NCI-H2171 (cell line): ENCODE data around the gene CCDC141.
"Not testable (repeated sequence)": the region's sequence is repeated elsewhere in the genome, so short reads cannot be mapped to it uniquely, and the experiment has no call there.

Experiments
- DNase-seq: peaks from one replicate; lab custom pipeline; 2025; lab: John Stamatoyannopoulos, UW

CCDC141 gene

GRCh38 chr2:179049546-179050311, at the start of gene CCDC141:
Gene CCDC141 (minus strand): TSS chr2:179050137. CDS start chr2:179049941, 196 bp downstream.
- DNase-seq, result no peak

- no peak for DNase-seq
These were observed 48.2 kb upstream of the CCDC141 start for GRCh38 chr2:179098080-179098689.

- DNase-seq, result no peak
These were observed 47.2 kb upstream of the CCDC141 start for GRCh38 chr2:179097131-179097530.

DNA sequence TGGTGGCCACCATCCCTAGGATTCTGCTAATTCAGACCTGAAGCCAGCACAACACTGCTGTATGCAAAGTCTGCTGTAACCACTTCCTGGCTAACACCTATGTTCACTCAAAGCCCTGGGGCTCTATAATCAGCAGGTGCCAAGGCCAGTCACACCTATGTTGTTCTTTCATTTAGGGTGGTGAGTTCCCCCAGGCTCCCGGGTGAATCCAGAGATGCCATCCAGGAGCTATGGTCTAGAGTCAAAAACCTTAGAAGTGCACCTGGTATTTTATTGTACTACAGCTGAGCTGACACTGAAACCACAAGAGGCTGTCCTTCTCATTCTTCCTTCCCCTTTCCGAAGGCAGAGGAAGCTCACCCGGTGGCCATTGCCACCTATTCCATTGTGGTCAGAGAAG, 46.2 kb upstream of the CCDC141 start:
- DNase-seq, result no peak

GRCh38 chr2:179092912-179093311, 43.0 kb upstream of the CCDC141 start:
- DNase-seq, result not testable (repeated sequence)

DNA sequence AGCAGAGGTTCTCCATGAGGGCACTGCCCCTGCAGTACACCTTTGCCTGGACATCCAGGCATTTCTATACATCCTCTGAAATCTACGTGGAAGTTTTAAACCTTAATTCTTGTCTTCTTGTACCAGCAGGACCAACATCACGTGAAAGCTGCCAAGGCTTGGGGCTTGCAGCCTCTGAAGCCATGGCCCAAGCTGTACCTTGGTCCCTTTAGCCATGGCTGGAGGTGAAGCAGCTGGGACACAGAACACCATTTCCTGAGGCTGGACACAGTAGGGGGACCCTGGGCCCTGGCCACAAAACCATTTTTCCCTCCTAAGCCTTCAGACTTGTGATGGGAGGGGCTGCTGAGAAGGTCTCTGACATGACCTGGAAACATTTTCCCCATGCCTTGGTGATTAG, 32.8 kb upstream of the CCDC141 start:
- DNase-seq, result no peak

GRCh38 chr2:179081954-179082353, 32.0 kb upstream of the CCDC141 start:
- DNase-seq, result no peak

- no peak for DNase-seq
These were observed 22.6 kb upstream of the CCDC141 start for GRCh38 chr2:179072527-179072926.

DNA sequence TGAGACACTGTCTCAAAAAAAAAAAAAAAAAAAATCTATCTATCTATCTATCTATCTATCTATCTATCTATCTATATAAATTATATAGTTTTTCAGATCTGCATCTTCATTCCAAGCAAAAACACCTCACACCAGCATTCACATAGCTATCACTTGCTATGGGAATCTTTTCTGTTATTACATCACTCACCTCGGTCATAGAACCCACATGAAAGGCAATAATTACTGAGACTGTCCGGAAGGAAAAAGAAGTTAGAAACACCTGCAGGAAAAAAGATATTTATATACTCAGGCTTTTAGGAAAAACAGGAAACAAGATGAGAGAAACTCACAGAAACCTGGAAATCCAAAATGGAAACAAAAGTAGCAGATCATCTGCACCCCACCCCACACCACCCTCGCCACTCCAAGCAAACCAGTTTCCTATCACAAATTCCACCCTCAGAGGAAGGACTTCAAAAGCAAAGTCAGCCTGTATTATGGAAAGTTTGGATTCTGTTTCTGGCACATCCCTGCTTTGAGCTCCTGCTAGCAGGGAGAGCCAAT, 21.9 kb upstream of the CCDC141 start:
- DNase-seq, result no peak

DNA sequence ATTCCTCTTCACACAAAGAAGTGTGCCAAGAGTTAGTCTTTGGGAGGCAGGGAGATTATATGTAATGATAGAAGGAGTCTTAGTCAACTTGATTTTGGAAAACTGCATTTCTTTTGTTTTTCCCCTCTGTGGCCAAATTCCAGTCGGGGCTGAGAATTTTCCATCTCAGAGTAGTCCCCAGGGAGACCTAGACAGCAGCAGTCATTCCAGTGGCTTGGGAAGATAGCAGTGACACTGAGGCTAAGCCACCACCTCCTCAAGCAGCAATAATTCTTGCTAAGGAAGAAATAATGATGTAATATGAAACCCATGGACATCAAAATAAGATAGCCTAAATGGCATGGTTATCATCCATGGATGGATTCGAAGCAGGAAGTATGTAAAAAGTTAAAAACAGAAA, 21.0 kb upstream of the CCDC141 start:
- no peak for DNase-seq

GRCh38 chr2:179069685-179070084, 19.7 kb upstream of the CCDC141 start:
- no peak for DNase-seq

DNA sequence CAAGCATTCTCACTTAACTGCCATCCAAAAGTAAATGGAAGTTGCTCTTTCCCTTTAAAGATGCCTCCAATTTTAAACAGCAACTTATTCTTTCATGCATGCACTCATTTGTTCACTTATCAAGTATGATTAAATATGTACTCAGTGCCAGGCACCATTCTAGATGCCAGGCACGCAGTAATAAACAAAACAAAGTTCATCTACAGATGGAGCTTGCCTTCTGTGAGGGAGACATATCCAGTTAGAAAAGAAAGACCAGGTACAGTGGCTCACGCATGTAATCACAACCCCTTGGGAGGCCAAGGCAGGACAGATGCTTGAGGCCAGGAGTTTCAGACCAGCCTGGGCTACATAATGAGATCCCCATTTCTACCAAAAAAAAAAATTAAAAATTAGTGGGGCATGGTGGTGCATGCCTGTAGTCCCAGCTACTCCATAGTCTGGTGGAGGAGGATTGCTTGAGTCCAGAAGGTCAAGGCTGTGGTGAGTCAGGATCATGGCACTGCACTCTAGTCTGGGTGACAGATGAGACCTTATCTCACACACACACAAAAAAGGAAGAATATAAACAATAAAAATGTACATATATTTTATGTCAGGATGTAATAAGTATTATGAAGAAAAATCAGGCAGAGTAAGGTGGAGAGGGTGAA, 19.2 kb upstream of the CCDC141 start:
- no peak for DNase-seq

- no peak for DNase-seq
These were observed 9.2 kb upstream of the CCDC141 start for GRCh38 chr2:179059026-179059700.

DNA sequence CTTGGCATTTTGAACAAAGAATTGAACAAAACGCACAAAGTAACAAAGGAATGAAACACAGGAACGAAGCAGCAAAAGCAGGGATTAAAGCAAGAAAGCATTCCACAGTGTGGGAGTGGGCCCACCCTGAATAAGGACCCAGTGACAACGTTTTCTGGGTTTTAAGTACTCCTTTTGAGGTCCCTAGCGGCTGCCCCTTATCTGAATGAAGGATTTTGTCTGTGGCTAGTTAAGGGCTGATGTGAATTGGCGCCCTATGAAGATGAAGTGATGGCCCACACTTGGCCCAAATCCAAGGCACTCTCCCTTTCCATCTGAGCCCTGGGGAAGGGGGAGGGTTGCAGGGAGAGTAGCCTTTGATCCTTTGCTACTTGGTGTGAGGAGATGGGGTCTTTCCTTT, 7.8 kb upstream of the CCDC141 start:
- no peak for DNase-seq

DNA sequence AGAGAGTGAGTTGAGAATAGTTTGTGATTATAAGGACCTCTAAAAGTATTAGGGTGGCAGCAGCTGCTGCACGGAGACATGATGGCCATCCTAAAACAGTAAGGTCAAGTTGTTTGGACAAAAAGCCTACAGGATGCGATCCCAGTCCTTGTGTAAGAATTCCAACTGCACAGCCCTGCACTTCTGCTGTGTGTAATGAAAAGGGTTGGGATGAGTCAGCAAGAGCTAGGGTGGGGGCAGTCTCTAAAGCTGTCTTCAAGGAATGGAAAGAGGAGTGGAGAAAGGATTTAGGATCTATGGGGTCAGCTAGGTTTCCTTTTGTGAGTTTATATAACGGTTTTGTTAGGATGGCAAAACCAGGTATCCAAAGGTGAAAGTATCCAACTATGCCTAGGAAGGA, 3.6 kb upstream of the CCDC141 start:
- not testable (repeated sequence) for DNase-seq

- no peak for DNase-seq
These were observed 1.3 kb upstream of the CCDC141 start for GRCh38 chr2:179051250-179051649.

- no peak for DNase-seq
These were observed 818 bp upstream of the CCDC141 start for GRCh38 chr2:179050755-179051154.

- DNase-seq, result no peak
These were observed 763 bp downstream of the CCDC141 start for GRCh38 chr2:179049203-179049545.

- no peak for DNase-seq
These were observed 1.8 kb downstream of the CCDC141 start for GRCh38 chr2:179048099-179048498.

- not testable (repeated sequence) for DNase-seq
These were observed 4.3 kb downstream of the CCDC141 start for GRCh38 chr2:179045602-179046001.

GRCh38 chr2:179044500-179044899, 5.4 kb downstream of the CCDC141 start:
- DNase-seq, result no peak

GRCh38 chr2:179037807-179038206, 12.1 kb downstream of the CCDC141 start:
- no peak for DNase-seq
